HEK293 (cell line): ENCODE data around the gene RAD9B.
"Not testable (repeated sequence)": the region's sequence is repeated elsewhere in the genome, so short reads cannot be mapped to it uniquely, and the experiment has no call there.

Source experiments
- CTCF ChIA-PET: fragments of 350-600 bp; formaldehyde crosslinking; extraction: SDS; loops from one replicate; lab custom pipeline; 2021; ENCODE audit warnings: antibody characterized with exemption; lab: Yijun Ruan, JAX
- POLR2A ChIA-PET: fragments of 300-600 bp; formaldehyde crosslinking; extraction: SDS; loops from one replicate; lab custom pipeline; 2020; ENCODE audit warnings: antibody characterized with exemption, inconsistent platforms; lab: Yijun Ruan, JAX
- H3K27ac ChIP-seq: fragments of 200-500 bp; sonication (Bioruptor generic); 2 replicates; pipeline ENCODE4 v1.5.1; 2014; ENCODE audit warnings: low read depth, low read length, control low read depth, inconsistent platforms; ENCODE audit errors: extremely low read depth
- H3K36me3 ChIP-seq, 2 experiments: fragments of 200-500 bp in 1 of 2; sonication (Bioruptor generic) in 1 of 2; 1 replicate in 1 of 2; 2 replicates in 1 of 2; pipeline ENCODE4 v1.5.1; 2014 to 2017; ENCODE audit warnings: inconsistent platforms in 2 of 2, low read length in 2 of 2; ENCODE audit not compliant: control insufficient read depth in 2 of 2, insufficient read depth in 1 of 2
- H3K4me1 ChIP-seq: fragments of 200-500 bp; sonication (Bioruptor generic); 2 replicates; pipeline ENCODE4 v1.5.1; 2014; ENCODE audit warnings: mild to moderate bottlenecking, low read length, inconsistent platforms; ENCODE audit not compliant: control insufficient read depth, insufficient read depth
- H3K4me3 ChIP-seq: 2 replicates; pipeline ENCODE4 v1.5.1; 2011; ENCODE audit warnings: low read depth, mild to moderate bottlenecking, control low read depth, low read length, moderate library complexity
- H3K9me3 ChIP-seq: fragments of 200-500 bp; sonication (Bioruptor generic); 2 replicates; pipeline ENCODE4 v1.5.1; 2014; ENCODE audit warnings: low read depth, low read length, inconsistent platforms; ENCODE audit not compliant: control insufficient read depth, insufficient read depth
- GFI1B ChIP-seq: fragments of 450-650 bp; formaldehyde crosslinking; IDR thresholded peaks from 2 replicates; pipeline ENCODE4 v1.5.1; 2016; ENCODE audit warnings: missing biosample characterization, missing genetic modification characterization
- HOXA7 ChIP-seq: sonication (generic); formaldehyde crosslinking; IDR thresholded peaks from 2 replicates; pipeline ENCODE4 v1.8.1; 2022; ENCODE audit warnings: missing genetic modification reagents, borderline replicate concordance
- HOXC10 ChIP-seq: sonication (generic); formaldehyde crosslinking; IDR thresholded peaks from 2 replicates; pipeline ENCODE4 v1.8.1; 2023; ENCODE audit warnings: mild to moderate bottlenecking, missing genetic modification reagents
- OSR2 ChIP-seq: fragments of 450-650 bp; formaldehyde crosslinking; IDR thresholded peaks from 2 replicates; pipeline ENCODE4 v1.5.1; 2016; ENCODE audit warnings: missing biosample characterization, missing genetic modification characterization
- SCRT1 ChIP-seq: fragments of 450-650 bp; formaldehyde crosslinking; IDR thresholded peaks from 2 replicates; pipeline ENCODE4 v1.5.1; 2016; ENCODE audit warnings: missing biosample characterization, missing genetic modification characterization, borderline replicate concordance
- SCRT2 ChIP-seq: fragments of 450-650 bp; formaldehyde crosslinking; IDR thresholded peaks from 2 replicates; pipeline ENCODE4 v1.5.1; 2016; ENCODE audit warnings: missing biosample characterization, missing genetic modification characterization
- ZBTB48 ChIP-seq: fragments of 450-650 bp; formaldehyde crosslinking; IDR thresholded peaks from 2 replicates; pipeline ENCODE4 v1.5.1; 2016; ENCODE audit warnings: missing biosample characterization, missing genetic modification characterization
- ZFP37 ChIP-seq: fragments of 450-650 bp; formaldehyde crosslinking; IDR thresholded peaks from 2 replicates; pipeline ENCODE4 v1.5.1; 2016; ENCODE audit warnings: missing biosample characterization, missing genetic modification characterization
- ZNF292 ChIP-seq: fragments of 450-650 bp; formaldehyde crosslinking; IDR thresholded peaks from 2 replicates; pipeline ENCODE4 v1.5.1; 2016; ENCODE audit warnings: low read depth, missing biosample characterization, missing genetic modification characterization, borderline replicate concordance
- ZNF311 ChIP-seq: fragments of 450-650 bp; formaldehyde crosslinking; IDR thresholded peaks from 2 replicates; pipeline ENCODE4 v1.5.1; 2017; ENCODE audit warnings: missing biosample characterization, missing genetic modification characterization, borderline replicate concordance
- ZNF354C ChIP-seq: fragments of 450-650 bp; formaldehyde crosslinking; IDR thresholded peaks from 2 replicates; pipeline ENCODE4 v1.5.1; 2016; ENCODE audit warnings: missing biosample characterization, missing genetic modification characterization, low read depth, borderline replicate concordance
- ZNF391 ChIP-seq: fragments of 450-650 bp; formaldehyde crosslinking; IDR thresholded peaks from 2 replicates; pipeline ENCODE4 v1.5.1; 2016; ENCODE audit warnings: low read depth, missing biosample characterization, missing genetic modification characterization, borderline replicate concordance
- ZNF404 ChIP-seq: fragments of 450-650 bp; formaldehyde crosslinking; IDR thresholded peaks from 2 replicates; pipeline ENCODE4 v1.5.1; 2017; ENCODE audit warnings: missing biosample characterization, missing genetic modification characterization
- ZNF423 ChIP-seq: fragments of 450-650 bp; formaldehyde crosslinking; IDR thresholded peaks from 2 replicates; pipeline ENCODE4 v1.5.1; 2016; ENCODE audit warnings: missing biosample characterization, missing genetic modification characterization
- ZNF501 ChIP-seq: fragments of 450-650 bp; formaldehyde crosslinking; IDR thresholded peaks from 2 replicates; pipeline ENCODE4 v1.5.1; 2016; ENCODE audit warnings: missing biosample characterization, missing genetic modification characterization
- ZNF514 ChIP-seq: fragments of 450-650 bp; formaldehyde crosslinking; IDR thresholded peaks from 2 replicates; pipeline ENCODE4 v1.5.1; 2016; ENCODE audit warnings: missing biosample characterization, missing genetic modification characterization
- ZNF558 ChIP-seq: fragments of 450-650 bp; formaldehyde crosslinking; IDR thresholded peaks from 2 replicates; pipeline ENCODE4 v1.5.1; 2016; ENCODE audit warnings: missing biosample characterization, missing genetic modification characterization
- ZNF623 ChIP-seq: fragments of 450-650 bp; formaldehyde crosslinking; IDR thresholded peaks from 2 replicates; pipeline ENCODE4 v1.5.1; 2016; ENCODE audit warnings: missing biosample characterization, missing genetic modification characterization
- ZNF707 ChIP-seq: fragments of 450-650 bp; formaldehyde crosslinking; IDR thresholded peaks from 2 replicates; pipeline ENCODE4 v1.5.1; 2016; ENCODE audit warnings: missing biosample characterization, missing genetic modification characterization
- TF ChIP-seq, protein P1 (sequence below): fragments of 450-650 bp; formaldehyde crosslinking; optimal IDR thresholded peaks from 2 replicates; pipeline ENCODE3; 2016; ENCODE audit warnings: missing biosample characterization, mild to moderate bottlenecking, missing genetic modification characterization
- TF ChIP-seq, protein P2 (sequence below): fragments of 450-650 bp; formaldehyde crosslinking; IDR thresholded peaks from 2 replicates; pipeline ENCODE4 v1.5.1; 2016; ENCODE audit warnings: missing biosample characterization, missing genetic modification characterization
- TF ChIP-seq, protein P3 (sequence below): fragments of 450-650 bp; IDR thresholded peaks from 2 replicates; pipeline ENCODE4 v1.5.1; 2018; ENCODE audit warnings: missing biosample characterization, missing genetic modification characterization

The RAD9B gene

DNA sequence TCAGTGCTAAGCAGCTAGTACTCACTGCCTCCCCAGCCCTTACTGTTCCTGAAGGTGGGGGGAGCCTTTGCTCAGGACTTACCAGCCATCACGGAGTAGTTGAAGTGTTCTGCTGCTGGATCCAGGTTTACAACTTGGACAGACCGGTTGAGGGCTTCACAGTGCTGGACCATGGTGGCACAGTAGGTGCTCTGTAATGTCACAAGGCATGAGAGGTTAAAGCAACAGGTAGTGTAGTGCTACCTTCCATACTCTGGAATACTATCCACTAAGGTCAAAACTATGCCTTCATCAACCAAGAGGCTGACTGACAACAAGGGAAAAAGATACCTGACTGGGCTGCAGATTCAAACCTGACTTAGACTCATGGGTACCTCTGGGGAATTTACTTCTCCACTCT lies 37.1 kb upstream of the RAD9B start:
- TF ChIP-seq SCRT1 (tag by site-specific recombination): peak; percentile 53; the same call in 1 of the 2 replicates
- TF ChIP-seq SCRT2: peak; percentile 79
- TF ChIP-seq OSR2 (tag by site-specific recombination): no peak
- Histone ChIP-seq H3K9me3 (no peaks in the 10 kb centered on the region), H3K4me3 (no peak overlapping the region), H3K27ac (no peak overlapping the region), H3K4me1 (peaks cover 5% of the 10 kb centered on the region; the same call in 1 of the 2 replicates), H3K36me3 (peaks cover 26 to 42% of the 10 kb centered on the region in 2 experiments; a peak in 2 of 3 replicates)
- ChIA-PET CTCF (interaction anchor here (1.8 kb wide), 1 partner anchor 15 kb away, joined by 10 read pairs; the partner anchor contains the start of gene ARPC3), POLR2A (no interaction called here)

DNA sequence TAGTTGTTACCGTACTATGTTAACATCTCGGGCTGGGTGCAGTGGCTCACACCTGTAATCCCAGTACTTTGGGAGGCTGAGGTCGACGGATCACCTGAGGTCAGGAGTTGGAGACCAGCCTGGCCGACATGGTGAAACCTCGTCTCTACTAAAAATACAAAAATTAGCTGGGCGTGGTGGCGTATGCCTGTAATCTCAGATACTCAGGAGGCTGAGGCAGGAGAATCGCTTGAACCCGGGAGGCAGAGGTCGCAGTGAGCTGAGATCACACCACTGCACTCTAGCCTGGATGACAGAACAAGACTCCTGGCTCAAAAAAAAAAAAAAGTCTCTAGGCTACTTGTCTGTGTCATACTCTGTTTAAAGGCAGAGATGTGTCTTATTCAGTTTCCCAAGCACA lies 36.4 kb upstream of the RAD9B start:
- CTCF ChIA-PET: interaction anchor here (0.6 to 1.3 kb wide), 4 partner anchors 9 to 114 kb away, joined by 3 to 10 read pairs (median 6); partner anchors contain the start of gene ARPC3
- H3K9me3 ChIP-seq, H3K4me1 ChIP-seq, H3K27ac ChIP-seq, H3K4me3 ChIP-seq, POLR2A ChIA-PET: not testable (repeated sequence)
- peaks cover 26 to 37% of the 10 kb centered on the region in 2 experiments; a peak in 2 of 3 replicates for H3K36me3 ChIP-seq

DNA sequence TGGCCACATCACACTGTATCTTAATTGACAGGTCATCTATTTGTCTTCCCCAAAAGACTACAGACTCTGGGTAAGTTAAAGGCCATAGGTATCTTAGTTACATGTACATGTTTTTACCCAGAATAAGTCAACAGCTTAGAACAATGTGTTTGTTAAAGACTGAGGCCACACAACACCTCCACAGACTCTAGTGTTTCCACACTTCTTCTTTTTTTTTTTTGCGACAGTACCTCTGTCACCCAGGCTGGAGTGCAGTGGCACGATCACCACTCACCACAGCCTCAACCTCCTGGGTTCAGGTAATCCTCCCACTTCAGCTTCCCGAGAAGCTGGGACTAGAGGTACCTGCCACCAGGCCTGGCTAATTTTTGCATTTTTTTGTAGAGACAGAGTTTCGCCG lies 35.3 kb upstream of the RAD9B start:
- H3K9me3 ChIP-seq: no peaks in the 10 kb centered on the region
- ChIA-PET POLR2A (interaction anchor here (3.2 kb wide), 1 partner anchor 17 kb away, joined by 39 read pairs; the partner anchor contains the start of gene ARPC3), CTCF (interaction anchor here (0.6 to 1.3 kb wide), 6 partner anchors 10 to 315 kb away, joined by 3 to 8 read pairs (median 4); partner anchors contain the start of gene ARPC3)
- no peak overlapping the region for H3K4me3 ChIP-seq
- no peak overlapping the region for H3K27ac ChIP-seq
- TF ChIP-seq HOXA7 (CRISPR knock-in tag) (no peak), ZNF501 (tag by site-specific recombination) (no peak), HOXC10 (CRISPR knock-in tag) (no peak), ZNF292 (tag by site-specific recombination) (no peak), ZNF623 (tag by site-specific recombination) (no peak), OSR2 (tag by site-specific recombination) (no peak), ZNF354C (no peak), ZNF311 (tag by site-specific recombination) (no peak), ZBTB48 (no peak), ZNF558 (tag by site-specific recombination) (no peak), ZNF391 (tag by site-specific recombination) (no peak), ZFP37 (no peak), ZNF423 (no peak), ZNF707 (tag by site-specific recombination) (no peak), GFI1B (tag by site-specific recombination) (no peak), ZNF404 (no peak), ZNF514 (tag by site-specific recombination) (no peak)
- TF ChIP-seq, protein P1, sequence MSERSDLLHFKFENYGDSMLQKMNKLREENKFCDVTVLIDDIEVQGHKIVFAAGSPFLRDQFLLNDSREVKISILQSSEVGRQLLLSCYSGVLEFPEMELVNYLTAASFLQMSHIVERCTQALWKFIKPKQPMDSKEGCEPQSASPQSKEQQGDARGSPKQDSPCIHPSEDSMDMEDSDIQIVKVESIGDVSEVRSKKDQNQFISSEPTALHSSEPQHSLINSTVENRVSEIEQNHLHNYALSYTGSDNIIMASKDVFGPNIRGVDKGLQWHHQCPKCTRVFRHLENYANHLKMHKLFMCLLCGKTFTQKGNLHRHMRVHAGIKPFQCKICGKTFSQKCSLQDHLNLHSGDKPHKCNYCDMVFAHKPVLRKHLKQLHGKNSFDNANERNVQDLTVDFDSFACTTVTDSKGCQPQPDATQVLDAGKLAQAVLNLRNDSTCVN (tag by site-specific recombination): no peak
- TF ChIP-seq, protein P2, sequence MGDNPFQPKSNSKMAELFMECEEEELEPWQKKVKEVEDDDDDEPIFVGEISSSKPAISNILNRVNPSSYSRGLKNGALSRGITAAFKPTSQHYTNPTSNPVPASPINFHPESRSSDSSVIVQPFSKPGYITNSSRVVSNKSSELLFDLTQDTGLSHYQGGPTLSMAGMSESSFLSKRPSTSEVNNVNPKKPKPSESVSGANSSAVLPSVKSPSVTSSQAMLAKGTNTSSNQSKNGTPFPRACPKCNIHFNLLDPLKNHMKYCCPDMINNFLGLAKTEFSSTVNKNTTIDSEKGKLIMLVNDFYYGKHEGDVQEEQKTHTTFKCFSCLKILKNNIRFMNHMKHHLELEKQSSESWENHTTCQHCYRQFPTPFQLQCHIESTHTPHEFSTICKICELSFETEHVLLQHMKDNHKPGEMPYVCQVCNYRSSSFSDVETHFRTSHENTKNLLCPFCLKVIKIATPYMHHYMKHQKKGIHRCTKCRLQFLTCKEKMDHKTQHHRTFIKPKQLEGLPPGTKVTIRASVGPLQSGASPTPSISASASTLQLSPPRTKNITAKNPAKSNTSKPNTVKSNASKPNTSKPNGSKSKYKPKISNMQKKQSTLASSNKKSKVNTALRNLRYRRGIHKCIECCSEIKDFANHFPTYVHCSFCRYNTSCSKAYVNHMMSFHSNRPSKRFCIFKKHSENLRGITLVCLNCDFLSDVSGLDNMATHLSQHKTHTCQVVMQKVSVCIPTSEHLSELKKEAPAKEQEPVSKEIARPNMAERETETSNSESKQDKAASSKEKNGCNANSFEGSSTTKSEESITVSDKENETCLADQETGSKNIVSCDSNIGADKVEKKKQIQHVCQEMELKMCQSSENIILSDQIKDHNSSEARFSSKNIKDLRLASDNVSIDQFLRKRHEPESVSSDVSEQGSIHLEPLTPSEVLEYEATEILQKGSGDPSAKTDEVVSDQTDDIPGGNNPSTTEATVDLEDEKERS (tag by site-specific recombination): no peak
- TF ChIP-seq, protein P3, sequence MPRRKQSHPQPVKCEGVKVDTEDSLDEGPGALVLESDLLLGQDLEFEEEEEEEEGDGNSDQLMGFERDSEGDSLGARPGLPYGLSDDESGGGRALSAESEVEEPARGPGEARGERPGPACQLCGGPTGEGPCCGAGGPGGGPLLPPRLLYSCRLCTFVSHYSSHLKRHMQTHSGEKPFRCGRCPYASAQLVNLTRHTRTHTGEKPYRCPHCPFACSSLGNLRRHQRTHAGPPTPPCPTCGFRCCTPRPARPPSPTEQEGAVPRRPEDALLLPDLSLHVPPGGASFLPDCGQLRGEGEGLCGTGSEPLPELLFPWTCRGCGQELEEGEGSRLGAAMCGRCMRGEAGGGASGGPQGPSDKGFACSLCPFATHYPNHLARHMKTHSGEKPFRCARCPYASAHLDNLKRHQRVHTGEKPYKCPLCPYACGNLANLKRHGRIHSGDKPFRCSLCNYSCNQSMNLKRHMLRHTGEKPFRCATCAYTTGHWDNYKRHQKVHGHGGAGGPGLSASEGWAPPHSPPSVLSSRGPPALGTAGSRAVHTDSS: no peak
- TF ChIP-seq, all 188 proteins: peak for 0
- peaks cover 5% of the 10 kb centered on the region; the same call in 1 of the 2 replicates for H3K4me1 ChIP-seq
- H3K36me3 ChIP-seq: peaks cover 22 to 31% of the 10 kb centered on the region in 2 experiments; a peak in 2 of 3 replicates
